SK-N-SH treated with all-trans-retinoic acid at 6 μM for 48 hours (cell line): ENCODE results near the gene PPARG.

Experiments
- ATAC-seq: fragments of 200-7000 bp; cut with Tn5 transposase; 3 replicates; pipeline ENCODE4 v1.9.1; 2020; ENCODE audit warnings: mild to moderate bottlenecking, moderate library complexity
- ARNTL ChIP-seq: fragments of 450-650 bp; formaldehyde crosslinking; IDR thresholded peaks from 2 replicates; pipeline ENCODE4 v1.5.0; 2020; ENCODE audit warnings: low read depth, mild to moderate bottlenecking, moderate library complexity, borderline replicate concordance
- BACH2 ChIP-seq: fragments of 250-450 bp; sonication (Bioruptor Pico); IDR thresholded peaks from 2 replicates; pipeline ENCODE4 v1.9.0; 2021; ENCODE audit warnings: mild to moderate bottlenecking, borderline replicate concordance
- CREB5 ChIP-seq: fragments of 250-450 bp; sonication (Bioruptor Pico); IDR thresholded peaks from 2 replicates; pipeline ENCODE4 v1.5.1; 2020; ENCODE audit warnings: low read depth, mild to moderate bottlenecking, moderate library complexity
- CSDC2 ChIP-seq: fragments of 250-450 bp; sonication (Bioruptor Pico); IDR thresholded peaks from 2 replicates; pipeline ENCODE4 v1.5.0; 2020; ENCODE audit warnings: mild to moderate bottlenecking, moderate library complexity
- ESRRG ChIP-seq: fragments of 250-450 bp; sonication (Bioruptor Pico); IDR thresholded peaks from 2 replicates; pipeline ENCODE4 v1.6.1; 2021; ENCODE audit warnings: mild to moderate bottlenecking
- ISL1 ChIP-seq: fragments of 250-450 bp; sonication (Bioruptor Pico); IDR thresholded peaks from 2 replicates; pipeline ENCODE4 v2.1.2; 2022; ENCODE audit warnings: mild to moderate bottlenecking, moderate library complexity
- OSR1 ChIP-seq: fragments of 250-450 bp; sonication (Bioruptor Pico); IDR thresholded peaks from 2 replicates; pipeline ENCODE4 v1.8.0; 2022; ENCODE audit warnings: moderate library complexity, mild to moderate bottlenecking, inconsistent platforms
- PATZ1 ChIP-seq: fragments of 250-450 bp; sonication (Bioruptor Pico); IDR thresholded peaks from 2 replicates; pipeline ENCODE4 v1.8.0; 2020; ENCODE audit warnings: mild to moderate bottlenecking, moderate library complexity, borderline replicate concordance
- POU6F1 ChIP-seq: fragments of 250-450 bp; sonication (Bioruptor Pico); IDR thresholded peaks from 2 replicates; pipeline ENCODE4 v1.8.0; 2021; ENCODE audit warnings: low read depth, mild to moderate bottlenecking, moderate library complexity, borderline replicate concordance
- PPARA ChIP-seq: fragments of 250-450 bp; sonication (Bioruptor Pico); IDR thresholded peaks from 2 replicates; pipeline ENCODE4 v1.5.0; 2020; ENCODE audit warnings: mild to moderate bottlenecking, borderline replicate concordance
- RARB ChIP-seq: fragments of 250-450 bp; sonication (Bioruptor Pico); IDR thresholded peaks from 2 replicates; pipeline ENCODE4 v1.8.0; 2021; ENCODE audit warnings: mild to moderate bottlenecking, moderate library complexity
- TCF4 ChIP-seq: fragments of 250-450 bp; sonication (Bioruptor Pico); IDR thresholded peaks from 2 replicates; pipeline ENCODE4 v1.8.0; 2021; ENCODE audit warnings: mild to moderate bottlenecking, moderate library complexity, borderline replicate concordance
- TOX ChIP-seq: fragments of 250-450 bp; sonication (Bioruptor Pico); IDR thresholded peaks from 2 replicates; pipeline ENCODE4 v1.8.0; 2021; ENCODE audit warnings: mild to moderate bottlenecking, moderate library complexity, borderline replicate concordance
- TSHZ2 ChIP-seq: fragments of 250-450 bp; sonication (Bioruptor Pico); IDR thresholded peaks from 2 replicates; pipeline ENCODE4 v1.5.0; 2020; ENCODE audit warnings: mild to moderate bottlenecking, moderate library complexity
- ZC3H10 ChIP-seq: fragments of 250-450 bp; sonication (Bioruptor Pico); IDR thresholded peaks from 2 replicates; pipeline ENCODE4 v1.5.1; 2021; ENCODE audit warnings: mild to moderate bottlenecking, moderate library complexity
- ZFP3 ChIP-seq: fragments of 250-450 bp; sonication (Bioruptor Pico); IDR thresholded peaks from 2 replicates; pipeline ENCODE4 v1.5.0; 2020; ENCODE audit warnings: mild to moderate bottlenecking, moderate library complexity
- ZFP30 ChIP-seq: fragments of 450-650 bp; formaldehyde crosslinking; IDR thresholded peaks from 2 replicates; pipeline ENCODE4 v1.5.0; 2022; ENCODE audit warnings: mild to moderate bottlenecking, moderate library complexity
- ZNF70 ChIP-seq: fragments of 450-650 bp; formaldehyde crosslinking; IDR thresholded peaks from 2 replicates; pipeline ENCODE4 v1.5.0; 2020; ENCODE audit warnings: mild to moderate bottlenecking, moderate library complexity
- ZNF8 ChIP-seq: fragments of 450-650 bp; formaldehyde crosslinking; IDR thresholded peaks from 2 replicates; pipeline ENCODE4 v1.5.0; 2020; ENCODE audit warnings: mild to moderate bottlenecking, moderate library complexity

PPARG gene

GRCh38 chr3:12249519-12249918, 39.4 kb upstream of the PPARG start:
- TF ChIP-seq ESRRG (CRISPR knock-in tag) (no peak), ARNTL (no peak), PPARA (CRISPR knock-in tag) (no peak), ZFP3 (CRISPR knock-in tag) (no peak), POU6F1 (CRISPR knock-in tag) (no peak), CSDC2 (CRISPR knock-in tag) (no peak), RARB (CRISPR knock-in tag) (no peak), TCF4 (CRISPR knock-in tag) (no peak), ZNF8 (CRISPR knock-in tag) (no peak), ZNF70 (CRISPR knock-in tag) (no peak), BACH2 (CRISPR knock-in tag) (no peak), OSR1 (CRISPR knock-in tag) (no peak), ZFP30 (no peak), CREB5 (CRISPR knock-in tag) (no peak), ISL1 (no peak), TOX (CRISPR knock-in tag) (no peak), ZC3H10 (CRISPR knock-in tag) (no peak)
- no peak for ATAC-seq

GRCh38 chr3:12252889-12253288, 36.0 kb upstream of the PPARG start:
- no peak for ATAC-seq
- TF ChIP-seq CREB5 (CRISPR knock-in tag): no peak
- TF ChIP-seq TOX (CRISPR knock-in tag): no peak
- no peak for TF ChIP-seq BACH2 (CRISPR knock-in tag)
- TF ChIP-seq PATZ1: no peak
- TF ChIP-seq POU6F1 (CRISPR knock-in tag): no peak
- TF ChIP-seq, all 23 proteins: peak for 0

GRCh38 chr3:12253516-12254343, 35.1 kb upstream of the PPARG start:
- TF ChIP-seq TCF4 (CRISPR knock-in tag) (no peak), ISL1 (no peak)
- ATAC-seq: no peak

- TF ChIP-seq TSHZ2 (CRISPR knock-in tag) (no peak), RARB (CRISPR knock-in tag) (no peak)
- TF ChIP-seq, all 23 proteins: peak for 0
- ATAC-seq: no peak
Observed at GRCh38 chr3:12255393-12255792, 33.5 kb upstream of the PPARG start.
